GM12878 (cell line): ENCODE results near the gene SPAG7. TPM values are rescaled to one million over a fixed set of nuclear protein-coding genes. Genes with fewer than 3 reads are reported as not detected.

Experiments
- ATAC-seq: fragments of 200-7000 bp; cut with Tn5 transposase; 3 replicates; pipeline ENCODE4 v1.9.1; 2020; ENCODE audit warnings: mild to moderate bottlenecking, moderate library complexity
- BruUV-seq: library from RNA; stranded (reverse); fragments of 400-500 nt; replicated peaks from 2 replicates; lab custom pipeline; 2021; lab: Mats Ljungman, UMichigan
- CTCF ChIA-PET: fragments of 300-600 bp; sonication (Branson Sonifier 250); formaldehyde crosslinking; extraction: SDS; loops from one replicate; lab custom pipeline; 2021; ENCODE audit warnings: inconsistent platforms; lab: Yijun Ruan, JAX
- POLR2A ChIA-PET: fragments of 350-600 bp; formaldehyde crosslinking; extraction: SDS; loops from one replicate; lab custom pipeline; 2021; ENCODE audit warnings: inconsistent platforms; lab: Charles Lee
- RAD21 ChIA-PET: fragments of 300-600 bp; sonication (Branson Sonifier 250); formaldehyde crosslinking; loops from one replicate; lab custom pipeline; 2023; ENCODE audit warnings: antibody characterized with exemption; ENCODE audit not compliant: unreplicated experiment; lab: Charles Lee
- SMC1A ChIA-PET: fragments of 300-600 bp; sonication (Branson Sonifier 250); formaldehyde crosslinking; loops from one replicate; lab custom pipeline; 2023; ENCODE audit not compliant: unreplicated experiment, uncharacterized antibody; lab: Charles Lee
- DNase-seq: peaks from one replicate; pipeline ENCODE4 v3.0.0-alpha.2; 2011; ENCODE audit warnings: low read depth, low spot score
- FAIRE-seq: peaks from 3 replicates; lab custom pipeline; 2011; peaks lifted over from hg19 to GRCh38; lab: Jason Lieb, UNC
- H2AFZ ChIP-seq: 2 replicates; pipeline ENCODE4 v1.6.0; 2011; ENCODE audit warnings: low read depth, low read length, control low read depth; ENCODE audit not compliant: control insufficient read depth
- H3K27ac ChIP-seq: 2 replicates; pipeline ENCODE4 v1.5.1; 2011; ENCODE audit warnings: control low read depth; ENCODE audit not compliant: control insufficient read depth, insufficient read depth
- H3K27me3 ChIP-seq, 2 experiments: replicated peaks in 1 of 2; 2 replicates each; pipeline versions ENCODE4 v1.6.0 to v1.6.1; 2011; ENCODE audit warnings: low read length in 1 of 2; ENCODE audit not compliant: control insufficient read depth in 2 of 2, insufficient read depth in 2 of 2
- H3K36me3 ChIP-seq, 2 experiments: 2 replicates each; pipeline ENCODE4 v1.5.1; 2011; ENCODE audit warnings: low read length in 1 of 2; ENCODE audit not compliant: control insufficient read depth in 2 of 2, insufficient read depth in 2 of 2
- H3K4me1 ChIP-seq: 2 replicates; pipeline ENCODE4 v1.6.1; 2011; ENCODE audit warnings: mild to moderate bottlenecking, low read length, moderate library complexity, mixed read lengths; ENCODE audit not compliant: control insufficient read depth, insufficient read depth
- H3K4me2 ChIP-seq: 2 replicates; pipeline ENCODE4 v1.6.0; 2011; ENCODE audit warnings: control low read depth; ENCODE audit not compliant: control insufficient read depth, insufficient read depth
- H3K4me3 ChIP-seq: fragments of 200-600 bp; sonication (generic); 2 replicates; pipeline ENCODE4 v1.5.1; 2016
- H3K79me2 ChIP-seq: 2 replicates; pipeline ENCODE4 v1.6.0; 2011; ENCODE audit warnings: low read length; ENCODE audit not compliant: control insufficient read depth, insufficient read depth
- H3K9ac ChIP-seq: 2 replicates; pipeline ENCODE4 v1.8.0; 2011; ENCODE audit warnings: low read length, control low read depth, mixed read lengths; ENCODE audit not compliant: control insufficient read depth, insufficient read depth
- H3K9me3 ChIP-seq: replicated peaks from 3 replicates; pipeline ENCODE4 v1.5.1; 2011; ENCODE audit warnings: mild to moderate bottlenecking, low read length; ENCODE audit not compliant: control insufficient read depth, insufficient read depth
- H4K20me1 ChIP-seq: 2 replicates; pipeline ENCODE4 v1.6.0; 2011; ENCODE audit not compliant: control insufficient read depth, insufficient read depth
- BACH1 ChIP-seq: fragments of 450-650 bp; IDR thresholded peaks from 2 replicates; pipeline ENCODE4 v1.6.1; 2017; ENCODE audit warnings: mild to moderate bottlenecking, borderline replicate concordance
- CREB1 ChIP-seq: IDR thresholded peaks from 2 replicates; pipeline ENCODE4 v1.6.1; 2012; ENCODE audit warnings: low read depth, mild to moderate bottlenecking, inconsistent platforms
- DPF2 ChIP-seq: fragments of 450-650 bp; IDR thresholded peaks from 2 replicates; pipeline ENCODE4 v1.6.1; 2017; ENCODE audit warnings: mild to moderate bottlenecking
- MTA2 ChIP-seq: fragments of 450-650 bp; IDR thresholded peaks from 2 replicates; pipeline ENCODE4 v1.6.1; 2016; ENCODE audit warnings: low read depth, mild to moderate bottlenecking, moderate library complexity
- MXI1 ChIP-seq: fragments of 150-350 bp; IDR thresholded peaks from 2 replicates; pipeline ENCODE4 v1.6.1; 2011; ENCODE audit warnings: low read depth, mild to moderate bottlenecking, inconsistent platforms, low read length, improper control_type of control experiment
- NRF1 ChIP-seq: conservative IDR thresholded peaks from 2 replicates; pipeline ENCODE4 v1.6.1; 2011; ENCODE audit warnings: mild to moderate bottlenecking, low read depth, low read length, improper control_type of control experiment
- RB1 ChIP-seq: fragments of 450-650 bp; formaldehyde crosslinking; IDR thresholded peaks from 2 replicates; pipeline ENCODE4 v1.6.1; 2017; ENCODE audit warnings: mild to moderate bottlenecking, borderline replicate concordance
- SPI1 ChIP-seq: IDR thresholded peaks from 2 replicates; pipeline ENCODE4 v1.6.1; 2011; ENCODE audit warnings: low read depth, mild to moderate bottlenecking, low read length, moderate library complexity, borderline replicate concordance; ENCODE audit not compliant: insufficient read depth
- ZNF274 ChIP-seq: IDR thresholded peaks from one replicate; pipeline ENCODE4 v1.8.0; 2011; ENCODE audit not compliant: insufficient read length, insufficient read depth
- WGBS: methylation state at CpG from one replicate; pipeline ENCODE4 v1.1.6; 2016; ENCODE audit warnings: low lambda C conversion rate; ENCODE audit not compliant: insufficient replicate concordance, insufficient coverage; ENCODE audit errors: missing lambda C conversion rate; 5-methylcytosine and 5-hydroxymethylcytosine counted together
- in situ Hi-C: fragments of 300-500 bp; cut with MboI; formaldehyde crosslinking; loops from 9 replicates; pipeline ENCODE4 v1.14.3; 2018; ENCODE audit warnings: mixed read lengths
- intact Hi-C: fragments of 100-400 bp; cut with micrococcal nuclease; formaldehyde crosslinking; loops from one replicate; pipeline ENCODE4 v1.14.2; 2022; ENCODE audit not compliant: unreplicated experiment
- polyA plus RNA-seq, 11 experiments: library from polyadenylated mRNA; depleted of rRNA in 4 of 11; unstranded in 6 of 11; stranded (reverse) in 5 of 11; fragments of >200 nt; fragmentation: Nextera tagmentation in 4 of 11; fragmentation: Illumina TruSeq in 1 of 11; extraction: Ambion mirVana in 4 of 11; extraction: Trizol in 1 of 11; gene quantifications; 1 replicate in 1 of 11; 2 replicates in 10 of 11; pipeline versions ENCODE4 v1.2.1 to v1.2.3, GENCODE V29; 2011 to 2016; ENCODE audit warnings: inconsistent platforms in 2 of 11, missing spikeins in 2 of 11, low read depth in 1 of 11
- total RNA-seq, 4 experiments: library from RNA; depleted of rRNA in 3 of 4; stranded (reverse); fragments of >200 nt in 3 of 4; fragmentation: Illumina TruSeq in 1 of 4; extraction: Trizol in 1 of 4; gene quantifications; 2 replicates each; pipeline versions ENCODE4 v1.2.1 to v1.2.3, GENCODE V29; 2013 to 2021
- TF ChIP-seq, protein P1 (sequence below): IDR thresholded peaks from 2 replicates; pipeline ENCODE4 v1.6.1; 2012; ENCODE audit warnings: low read depth, low read length, improper control_type of control experiment
- TF ChIP-seq, protein P2 (sequence below): fragments of 450-650 bp; IDR thresholded peaks from 2 replicates; pipeline ENCODE4 v1.6.1; 2016; ENCODE audit warnings: mild to moderate bottlenecking, moderate library complexity, borderline replicate concordance
- TF ChIP-seq, protein P3 (sequence below): fragments of 450-650 bp; IDR thresholded peaks from 2 replicates; pipeline ENCODE4 v1.6.1; 2017; ENCODE audit warnings: antibody characterized with exemption, mild to moderate bottlenecking, moderate library complexity

Gene SPAG7
- total and polyA plus RNA-seq, 10 of the 15 experiments (the other 5 are each of a cell fraction or from before 2014, with no cell fraction given): 7.9 to 146 (median 88.7) TPM

DNA sequence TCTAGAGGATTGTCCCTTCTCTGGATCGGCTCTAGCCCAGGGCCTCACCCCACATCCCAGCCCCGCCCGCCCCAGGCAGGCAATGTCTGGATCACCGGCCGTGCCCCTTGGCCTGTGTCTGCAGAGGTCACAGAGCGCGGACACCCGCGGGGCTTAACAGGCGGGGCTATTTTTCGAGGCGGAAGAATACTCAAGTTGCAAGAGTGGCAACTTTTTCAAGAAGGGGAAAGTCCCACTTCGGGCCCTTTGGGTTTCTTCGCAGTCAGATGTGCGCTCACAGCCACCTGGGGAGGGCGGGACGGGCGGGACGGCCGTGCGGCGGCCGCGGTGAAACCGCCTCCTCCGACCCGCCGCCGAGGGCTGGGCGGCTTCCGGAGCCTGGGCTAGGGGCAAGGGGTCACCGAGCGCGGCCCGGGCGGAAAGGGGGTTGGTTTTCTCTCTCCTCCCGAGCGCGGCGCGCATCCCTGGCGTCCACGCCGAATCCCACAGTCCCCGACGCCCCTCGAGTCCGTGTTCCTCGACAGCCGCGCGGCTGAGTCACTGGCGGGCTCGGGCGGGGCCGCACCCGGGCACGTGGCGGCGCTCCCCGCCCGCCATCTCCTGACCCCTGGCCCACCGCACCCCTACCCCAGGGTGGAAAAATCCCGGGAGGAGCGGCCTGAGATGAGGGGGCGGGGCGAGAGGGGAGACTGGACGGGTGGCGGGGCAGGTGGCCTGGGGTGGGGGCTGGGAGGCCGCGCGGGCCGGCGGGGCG is 18.1 kb downstream of the SPAG7 start (continued):
- TF ChIP-seq, protein P1, sequence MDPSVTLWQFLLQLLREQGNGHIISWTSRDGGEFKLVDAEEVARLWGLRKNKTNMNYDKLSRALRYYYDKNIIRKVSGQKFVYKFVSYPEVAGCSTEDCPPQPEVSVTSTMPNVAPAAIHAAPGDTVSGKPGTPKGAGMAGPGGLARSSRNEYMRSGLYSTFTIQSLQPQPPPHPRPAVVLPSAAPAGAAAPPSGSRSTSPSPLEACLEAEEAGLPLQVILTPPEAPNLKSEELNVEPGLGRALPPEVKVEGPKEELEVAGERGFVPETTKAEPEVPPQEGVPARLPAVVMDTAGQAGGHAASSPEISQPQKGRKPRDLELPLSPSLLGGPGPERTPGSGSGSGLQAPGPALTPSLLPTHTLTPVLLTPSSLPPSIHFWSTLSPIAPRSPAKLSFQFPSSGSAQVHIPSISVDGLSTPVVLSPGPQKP: 0 out of 2 replicates have a peak, but pooled peaks have one; percentile 37
- peak; percentile 62; the same call in 1 of the 2 replicates for TF ChIP-seq DPF2
- TF ChIP-seq ZNF274: no peak
- TF ChIP-seq, protein P2, sequence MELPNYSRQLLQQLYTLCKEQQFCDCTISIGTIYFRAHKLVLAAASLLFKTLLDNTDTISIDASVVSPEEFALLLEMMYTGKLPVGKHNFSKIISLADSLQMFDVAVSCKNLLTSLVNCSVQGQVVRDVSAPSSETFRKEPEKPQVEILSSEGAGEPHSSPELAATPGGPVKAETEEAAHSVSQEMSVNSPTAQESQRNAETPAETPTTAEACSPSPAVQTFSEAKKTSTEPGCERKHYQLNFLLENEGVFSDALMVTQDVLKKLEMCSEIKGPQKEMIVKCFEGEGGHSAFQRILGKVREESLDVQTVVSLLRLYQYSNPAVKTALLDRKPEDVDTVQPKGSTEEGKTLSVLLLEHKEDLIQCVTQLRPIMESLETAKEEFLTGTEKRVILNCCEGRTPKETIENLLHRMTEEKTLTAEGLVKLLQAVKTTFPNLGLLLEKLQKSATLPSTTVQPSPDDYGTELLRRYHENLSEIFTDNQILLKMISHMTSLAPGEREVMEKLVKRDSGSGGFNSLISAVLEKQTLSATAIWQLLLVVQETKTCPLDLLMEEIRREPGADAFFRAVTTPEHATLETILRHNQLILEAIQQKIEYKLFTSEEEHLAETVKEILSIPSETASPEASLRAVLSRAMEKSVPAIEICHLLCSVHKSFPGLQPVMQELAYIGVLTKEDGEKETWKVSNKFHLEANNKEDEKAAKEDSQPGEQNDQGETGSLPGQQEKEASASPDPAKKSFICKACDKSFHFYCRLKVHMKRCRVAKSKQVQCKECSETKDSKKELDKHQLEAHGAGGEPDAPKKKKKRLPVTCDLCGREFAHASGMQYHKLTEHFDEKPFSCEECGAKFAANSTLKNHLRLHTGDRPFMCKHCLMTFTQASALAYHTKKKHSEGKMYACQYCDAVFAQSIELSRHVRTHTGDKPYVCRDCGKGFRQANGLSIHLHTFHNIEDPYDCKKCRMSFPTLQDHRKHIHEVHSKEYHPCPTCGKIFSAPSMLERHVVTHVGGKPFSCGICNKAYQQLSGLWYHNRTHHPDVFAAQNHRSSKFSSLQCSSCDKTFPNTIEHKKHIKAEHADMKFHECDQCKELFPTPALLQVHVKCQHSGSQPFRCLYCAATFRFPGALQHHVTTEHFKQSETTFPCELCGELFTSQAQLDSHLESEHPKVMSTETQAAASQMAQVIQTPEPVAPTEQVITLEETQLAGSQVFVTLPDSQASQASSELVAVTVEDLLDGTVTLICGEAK: no peak
- TF ChIP-seq, all 136 proteins: peak for 35

DNA sequence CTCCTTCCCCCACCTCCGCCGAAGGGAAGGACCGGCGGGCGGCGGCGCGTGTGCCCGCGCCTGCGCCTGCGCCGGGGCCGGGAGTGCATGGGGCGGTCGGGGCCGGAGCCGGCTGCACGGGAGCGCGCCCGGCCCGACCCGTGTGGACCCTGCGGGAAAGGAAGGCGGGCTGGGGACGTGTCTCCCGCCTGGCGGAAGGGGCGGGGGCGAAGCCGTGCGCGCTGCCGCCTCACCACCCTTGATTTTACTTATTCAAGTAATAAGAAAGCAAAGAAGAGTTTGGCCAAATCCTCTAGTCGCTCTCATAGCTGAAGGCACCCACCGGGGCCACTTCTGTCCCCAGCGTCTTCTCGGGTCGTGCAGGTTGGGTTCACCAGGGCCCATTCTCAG is 18.7 kb downstream of the SPAG7 start:
- peak; percentile 51 for ATAC-seq
- FAIRE-seq: peak; percentile 72
- Histone ChIP-seq H2AFZ (peak overlapping the region; percentile 63), H3K27me3 (no peaks in the 10 kb centered on the region), H3K4me2 (peak overlapping the region; percentile 80), H3K4me1 (peaks cover 33% of the 10 kb centered on the region), H3K9ac (peak overlapping the region; percentile 83), H3K27ac (peak overlapping the region; percentile 85), H3K9me3 (no peaks in the 10 kb centered on the region), H4K20me1 (peaks cover 5% of the 10 kb centered on the region), H3K36me3 (peaks cover 10 to 12% of the 10 kb centered on the region in 2 experiments), H3K4me3 (peak overlapping the region; percentile 96), H3K79me2 (peaks cover 59% of the 10 kb centered on the region)
- CTCF ChIA-PET: interaction anchor here (3.3 kb wide), 1 partner anchor 18 kb away, joined by 13 read pairs; the partner anchor contains the start of gene SPAG7
- no peak for DNase-seq
- no TSS peak for BruUV-seq
- RAD21 ChIA-PET: interaction anchor here (0.9 to 9.8 kb wide), 3 partner anchors 9 to 40 kb away, joined by 4 to 73 read pairs (median 12); partner anchors contain the start of genes RNF167, SLC25A11 and SPAG7
- SMC1A ChIA-PET: interaction anchor here (0.9 to 7.1 kb wide), 3 partner anchors 18 to 113 kb away, joined by 3 to 50 read pairs (median 3); partner anchors contain the start of gene SPAG7
- POLR2A ChIA-PET: interaction anchor here (1.0 to 17.5 kb wide), 3 partner anchors 9 to 79 kb away, joined by 4 to 272 read pairs (median 28); partner anchors contain the start of genes RNF167, SLC25A11 and SPAG7
- in situ Hi-C loops: no loop called here
- intact Hi-C loops: loop anchor here (1.0 to 2.0 kb wide), 2 partner anchors 18 to 48 kb away; partner anchors contain the start of genes INCA1, KIF1C and SPAG7
- under 1% methylated on average over 38 of the region's 40 CpGs for whole genome bisulfite sequencing
- TF ChIP-seq CREB1: no peak
- TF ChIP-seq DPF2: peak; percentile 8
- TF ChIP-seq, protein P3, sequence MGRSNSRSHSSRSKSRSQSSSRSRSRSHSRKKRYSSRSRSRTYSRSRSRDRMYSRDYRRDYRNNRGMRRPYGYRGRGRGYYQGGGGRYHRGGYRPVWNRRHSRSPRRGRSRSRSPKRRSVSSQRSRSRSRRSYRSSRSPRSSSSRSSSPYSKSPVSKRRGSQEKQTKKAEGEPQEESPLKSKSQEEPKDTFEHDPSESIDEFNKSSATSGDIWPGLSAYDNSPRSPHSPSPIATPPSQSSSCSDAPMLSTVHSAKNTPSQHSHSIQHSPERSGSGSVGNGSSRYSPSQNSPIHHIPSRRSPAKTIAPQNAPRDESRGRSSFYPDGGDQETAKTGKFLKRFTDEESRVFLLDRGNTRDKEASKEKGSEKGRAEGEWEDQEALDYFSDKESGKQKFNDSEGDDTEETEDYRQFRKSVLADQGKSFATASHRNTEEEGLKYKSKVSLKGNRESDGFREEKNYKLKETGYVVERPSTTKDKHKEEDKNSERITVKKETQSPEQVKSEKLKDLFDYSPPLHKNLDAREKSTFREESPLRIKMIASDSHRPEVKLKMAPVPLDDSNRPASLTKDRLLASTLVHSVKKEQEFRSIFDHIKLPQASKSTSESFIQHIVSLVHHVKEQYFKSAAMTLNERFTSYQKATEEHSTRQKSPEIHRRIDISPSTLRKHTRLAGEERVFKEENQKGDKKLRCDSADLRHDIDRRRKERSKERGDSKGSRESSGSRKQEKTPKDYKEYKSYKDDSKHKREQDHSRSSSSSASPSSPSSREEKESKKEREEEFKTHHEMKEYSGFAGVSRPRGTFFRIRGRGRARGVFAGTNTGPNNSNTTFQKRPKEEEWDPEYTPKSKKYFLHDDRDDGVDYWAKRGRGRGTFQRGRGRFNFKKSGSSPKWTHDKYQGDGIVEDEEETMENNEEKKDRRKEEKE: 0 out of 2 replicates have a peak, but pooled peaks have one; percentile 70
- peak; percentile 66 for TF ChIP-seq NRF1
- no peak for TF ChIP-seq MTA2
- peak; percentile 80 for TF ChIP-seq BACH1
- peak; percentile 52; the same call in 1 of the 2 replicates for TF ChIP-seq RB1
- TF ChIP-seq MXI1: 0 out of 2 replicates have a peak, but pooled peaks have one; percentile 14
- TF ChIP-seq SPI1: no peak
